ENCODE results near the gene CGN.

CGN gene

GRCh38 chr1:151512801-151513625, 1.8 kb downstream of the CGN start:
- H3K27ac ChIP-seq = no peak overlapping the region
- TF ChIP-seq, protein P1, sequence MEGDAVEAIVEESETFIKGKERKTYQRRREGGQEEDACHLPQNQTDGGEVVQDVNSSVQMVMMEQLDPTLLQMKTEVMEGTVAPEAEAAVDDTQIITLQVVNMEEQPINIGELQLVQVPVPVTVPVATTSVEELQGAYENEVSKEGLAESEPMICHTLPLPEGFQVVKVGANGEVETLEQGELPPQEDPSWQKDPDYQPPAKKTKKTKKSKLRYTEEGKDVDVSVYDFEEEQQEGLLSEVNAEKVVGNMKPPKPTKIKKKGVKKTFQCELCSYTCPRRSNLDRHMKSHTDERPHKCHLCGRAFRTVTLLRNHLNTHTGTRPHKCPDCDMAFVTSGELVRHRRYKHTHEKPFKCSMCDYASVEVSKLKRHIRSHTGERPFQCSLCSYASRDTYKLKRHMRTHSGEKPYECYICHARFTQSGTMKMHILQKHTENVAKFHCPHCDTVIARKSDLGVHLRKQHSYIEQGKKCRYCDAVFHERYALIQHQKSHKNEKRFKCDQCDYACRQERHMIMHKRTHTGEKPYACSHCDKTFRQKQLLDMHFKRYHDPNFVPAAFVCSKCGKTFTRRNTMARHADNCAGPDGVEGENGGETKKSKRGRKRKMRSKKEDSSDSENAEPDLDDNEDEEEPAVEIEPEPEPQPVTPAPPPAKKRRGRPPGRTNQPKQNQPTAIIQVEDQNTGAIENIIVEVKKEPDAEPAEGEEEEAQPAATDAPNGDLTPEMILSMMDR (IDR thresholded peaks at IDR 0.05) = no peak
- no peak overlapping the region for H3K4me3 ChIP-seq
- no peak for DNase-seq (ENCODE audit: low spot score)

GRCh38 chr1:151513626-151514121, 2.5 kb downstream of the CGN start:
- no peak overlapping the region for H3K27ac ChIP-seq
- no peak overlapping the region for H3K4me3 ChIP-seq
- DNase-seq (ENCODE audit: low spot score) = no peak
- TF ChIP-seq, protein P1 (IDR thresholded peaks at IDR 0.05) = no peak

- DNase-seq (ENCODE audit: low spot score) = no peak
These were observed 3.2 kb downstream of the CGN start for GRCh38 chr1:151514366-151514765.

DNA sequence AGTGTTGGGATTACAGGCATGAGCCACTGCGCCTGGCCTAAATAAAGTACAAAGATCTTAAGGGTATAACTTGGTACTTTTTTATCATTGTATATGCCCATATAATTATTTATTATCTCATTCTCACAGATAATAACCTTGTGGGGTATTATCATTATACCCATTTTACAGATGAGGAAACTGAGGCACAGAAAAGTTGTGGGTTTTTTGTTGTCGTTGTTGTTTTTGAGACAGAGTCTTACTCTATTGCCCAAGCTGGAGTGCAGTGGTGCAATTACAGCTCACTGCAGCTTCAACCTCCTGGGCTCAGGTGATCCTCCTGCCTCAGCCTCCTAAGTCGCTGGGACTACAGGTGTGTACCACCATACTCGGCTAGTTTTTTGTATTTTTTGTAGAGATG, 4.1 kb downstream of the CGN start:
- Histone ChIP-seq H3K4me3 (no peak overlapping the region), H3K27ac (no peak overlapping the region)
- TF ChIP-seq, protein P1 (IDR thresholded peaks at IDR 0.05) = no peak
- DNase-seq (ENCODE audit: low spot score) = no peak

More at GRCh38 chr1:151514366-151514765, 3.2 kb downstream of the CGN start:
- TF ChIP-seq, protein P1 (IDR thresholded peaks at IDR 0.05) = no peak
- no peak overlapping the region for H3K27ac ChIP-seq
- no peak overlapping the region for H3K4me3 ChIP-seq

- Histone ChIP-seq H3K27ac (no peak overlapping the region), H3K4me3 (no peak overlapping the region)
- TF ChIP-seq, protein P1 (IDR thresholded peaks at IDR 0.05) = no peak
- no peak for DNase-seq (ENCODE audit: low spot score)
These were observed 4.9 kb downstream of the CGN start for GRCh38 chr1:151516031-151516511.

- TF ChIP-seq, protein P1 (IDR thresholded peaks at IDR 0.05) = no peak
- H3K27ac ChIP-seq = no peak overlapping the region
- DNase-seq (ENCODE audit: low spot score) = no peak
- no peak overlapping the region for H3K4me3 ChIP-seq
These were observed 7.2 kb downstream of the CGN start for GRCh38 chr1:151518431-151518830.

DNA sequence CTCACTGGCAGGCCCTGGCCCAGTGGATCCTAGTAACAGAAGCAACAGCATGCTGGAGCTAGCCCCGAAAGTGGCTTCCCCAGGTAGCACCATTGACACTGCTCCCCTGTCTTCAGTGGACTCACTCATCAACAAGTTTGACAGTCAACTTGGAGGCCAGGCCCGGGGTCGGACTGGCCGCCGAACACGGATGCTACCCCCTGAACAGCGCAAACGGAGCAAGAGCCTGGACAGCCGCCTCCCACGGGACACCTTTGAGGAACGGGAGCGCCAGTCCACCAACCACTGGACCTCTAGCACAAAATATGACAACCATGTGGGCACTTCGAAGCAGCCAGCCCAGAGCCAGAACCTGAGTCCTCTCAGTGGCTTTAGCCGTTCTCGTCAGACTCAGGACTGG, 7.7 kb downstream of the CGN start:
- Histone ChIP-seq H3K27ac (no peak overlapping the region), H3K4me3 (no peak overlapping the region)
- DNase-seq (ENCODE audit: low spot score) = no peak
- TF ChIP-seq, protein P1 (IDR thresholded peaks at IDR 0.05) = no peak
